GM21717 (cell line): ENCODE data around the gene RP9.

Experiments
- ATAC-seq: cut with Tn5 transposase; IDR thresholded peaks from one replicate; pipeline ENCODE4 v1.9.1; 2021; ENCODE audit warnings: mild to moderate bottlenecking, moderate library complexity; ENCODE audit not compliant: unreplicated experiment

Gene RP9

GRCh38 chr7:33066771-33067170, 42.4 kb downstream of the RP9 start:
- ATAC-seq, result no peak

GRCh38 chr7:33065981-33066380, 43.2 kb downstream of the RP9 start:
- no peak for ATAC-seq

- ATAC-seq, result peak; percentile 97
Measured at GRCh38 chr7:33062782-33063443, 46.3 kb downstream of the RP9 start.

GRCh38 chr7:33062023-33062781, 47.0 kb downstream of the RP9 start, which contains the start of gene NT5C3A:
Gene NT5C3A (minus strand): TSS chr7:33062776. CDS start chr7:33062705, 71 bp downstream.
- peak; percentile 33 for ATAC-seq

- ATAC-seq, result no peak
Measured at GRCh38 chr7:33061282-33061937, 47.8 kb downstream of the RP9 start.

- ATAC-seq, result no peak
Measured at GRCh38 chr7:33059635-33060034, 49.6 kb downstream of the RP9 start.

GRCh38 chr7:33055158-33055557, 54.0 kb downstream of the RP9 start:
- ATAC-seq, result no peak

GRCh38 chr7:33054261-33054964, 54.8 kb downstream of the RP9 start:
- ATAC-seq, result no peak

GRCh38 chr7:33053721-33054120, 55.5 kb downstream of the RP9 start:
- no peak for ATAC-seq

- no peak for ATAC-seq
Measured at GRCh38 chr7:33050535-33051318, 58.5 kb downstream of the RP9 start.

GRCh38 chr7:33048704-33049103, 60.5 kb downstream of the RP9 start:
- no peak for ATAC-seq

- no peak for ATAC-seq
Measured at GRCh38 chr7:33048257-33048656, 60.9 kb downstream of the RP9 start.

GRCh38 chr7:33044986-33045385, 64.2 kb downstream of the RP9 start:
- ATAC-seq, result peak; percentile 43
